Activated T-helper 2 cell treated with anti-CD3 and anti-CD28 coated beads, Interferon-gamma antibody, Interleukin-2, Interleukin-4, amounts not matched to agents 10 μg/mL and 5 μg/mL and 100 μg/mL, durations not matched to agents 14 hours and 24 hours and 36 hours (primary cell): Measurements from ENCODE around the gene CILP2. TPM values are rescaled to one million over a fixed set of nuclear protein-coding genes. Genes with fewer than 3 reads are reported as not detected.
A peak's percentile ranks its signal among the peaks of the same experiment; 100 is the strongest.

Experiments
- DNase-seq: peaks from one replicate; pipeline ENCODE4 v3.0.0; 2021; ENCODE audit warnings: low spot score
- H3K27ac Mint-ChIP-seq: one replicate; pipeline ENCODE4 v1.8.0; 2021; ENCODE audit warnings: mixed read lengths
- H3K27me3 Mint-ChIP-seq: one replicate; pipeline ENCODE4 v1.8.0; 2021; ENCODE audit warnings: low read depth, mixed read lengths
- H3K36me3 Mint-ChIP-seq: one replicate; pipeline ENCODE4 v1.8.0; 2021; ENCODE audit warnings: low read depth, mixed read lengths
- H3K4me1 Mint-ChIP-seq: one replicate; pipeline ENCODE4 v1.8.0; 2021; ENCODE audit warnings: low read depth, mixed read lengths
- H3K4me3 Mint-ChIP-seq: one replicate; pipeline ENCODE4 v1.8.0; 2021; ENCODE audit warnings: low read depth, mild to moderate bottlenecking, moderate library complexity, mixed read lengths
- H3K9me3 Mint-ChIP-seq: one replicate; pipeline ENCODE4 v1.8.0; 2021; ENCODE audit warnings: mixed read lengths
- intact Hi-C: fragments of 100-400 bp; cut with micrococcal nuclease; formaldehyde crosslinking; loops from one replicate; pipeline ENCODE4 v1.15.1; 2023
- total RNA-seq: library from RNA; stranded (reverse); gene quantifications from 2 replicates; pipeline ENCODE4 v1.2.3, GENCODE V29; 2022

CILP2 gene
- total RNA-seq, 1 donor from 2014 or later, result 0.14 TPM

- Mint-ChIP-seq H3K27me3 (no peaks in the 10 kb centered on the region), H3K9me3 (no peaks in the 10 kb centered on the region), H3K4me3 (no peak overlapping the region), H3K36me3 (peaks cover 29% of the 10 kb centered on the region), H3K4me1 (peaks cover 26% of the 10 kb centered on the region), H3K27ac (no peak overlapping the region)
- intact Hi-C loops, result no loop called here
- DNase-seq, result no peak
Observed at GRCh38 chr19:19584356-19584755, 46.3 kb downstream of the CILP2 start.

DNA sequence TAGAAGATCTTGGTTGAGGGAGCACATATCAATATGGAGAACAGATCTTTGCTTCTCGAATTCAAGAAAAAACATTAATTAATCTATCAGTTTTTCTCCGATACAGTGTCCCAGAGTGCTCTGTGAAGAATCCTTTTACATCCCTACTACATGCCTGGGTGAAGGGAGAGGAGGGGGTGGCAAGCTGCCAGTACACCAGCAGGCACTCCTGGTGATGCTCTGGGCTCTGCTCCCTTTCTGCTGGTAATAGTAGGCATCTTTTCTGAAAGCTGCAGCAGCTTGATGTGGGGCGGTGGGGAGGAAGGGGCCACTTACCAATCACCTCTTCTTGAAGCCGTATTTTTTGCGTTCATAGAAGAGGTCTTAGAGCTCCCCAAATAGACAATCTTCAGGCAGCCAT, 49.7 kb downstream of the CILP2 start:
- DNase-seq, result no peak
- peaks cover 47% of the 10 kb centered on the region for H3K36me3 Mint-ChIP-seq
- H3K9me3 Mint-ChIP-seq, result no peaks in the 10 kb centered on the region
- intact Hi-C loops, result loop anchor here (5.0 kb wide), 1 partner anchor 40 kb away; the partner anchor contains the start of gene LPAR2
- H3K27me3 Mint-ChIP-seq, result no peaks in the 10 kb centered on the region
- H3K4me3 Mint-ChIP-seq, result no peak overlapping the region
- peak overlapping the region; percentile 93 for H3K27ac Mint-ChIP-seq
- peaks cover 47% of the 10 kb centered on the region for H3K4me1 Mint-ChIP-seq

GRCh38 chr19:19588546-19588945, 50.5 kb downstream of the CILP2 start:
- H3K9me3 Mint-ChIP-seq, result no peaks in the 10 kb centered on the region
- peaks cover 51% of the 10 kb centered on the region for H3K36me3 Mint-ChIP-seq
- H3K4me1 Mint-ChIP-seq, result peaks cover 50% of the 10 kb centered on the region
- no peak for DNase-seq
- peak overlapping the region; percentile 93 for H3K27ac Mint-ChIP-seq
- H3K27me3 Mint-ChIP-seq, result no peaks in the 10 kb centered on the region
- intact Hi-C loops, result loop anchor here (5.0 kb wide), 1 partner anchor 39 kb away; the partner anchor contains the start of gene LPAR2
- H3K4me3 Mint-ChIP-seq, result peak overlapping the region; percentile 5

DNA sequence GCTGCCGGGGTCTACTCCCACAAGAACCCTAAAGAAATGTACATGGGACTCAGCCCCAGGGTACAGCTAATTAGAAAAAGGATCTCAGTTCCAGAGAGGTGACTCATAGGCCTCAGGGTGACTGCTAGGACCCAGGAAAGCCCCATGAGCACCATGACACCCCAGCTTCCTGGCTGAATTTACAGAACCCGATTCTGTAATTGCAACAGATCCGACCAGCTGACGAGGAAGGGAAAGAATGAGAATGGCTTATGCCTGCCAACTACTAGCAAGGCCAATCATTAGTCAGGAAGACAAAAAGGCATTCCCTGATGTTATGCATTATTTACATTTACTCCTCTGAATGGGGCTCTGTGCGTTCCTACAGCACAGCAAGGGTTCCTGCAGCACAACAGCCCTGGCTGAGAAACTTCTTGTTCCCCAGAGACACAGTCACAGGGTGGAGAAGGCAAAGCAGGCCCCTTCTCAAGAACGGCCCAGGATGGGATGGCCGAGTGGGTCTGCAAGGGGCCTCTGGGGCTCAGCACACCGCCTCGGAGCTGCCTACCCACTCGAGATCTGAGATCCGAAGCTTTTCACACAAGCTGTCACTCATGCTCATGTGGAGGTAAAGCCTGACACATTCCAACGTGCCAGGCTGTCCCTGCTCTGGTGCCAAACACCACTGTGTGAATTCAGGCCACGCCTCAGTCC, 53.2 kb downstream of the CILP2 start:
- Mint-ChIP-seq H3K27ac (peak overlapping the region; percentile 93), H3K27me3 (no peaks in the 10 kb centered on the region), H3K9me3 (no peaks in the 10 kb centered on the region), H3K36me3 (peaks cover 58% of the 10 kb centered on the region), H3K4me1 (peaks cover 57% of the 10 kb centered on the region), H3K4me3 (peak overlapping the region; percentile 51)
- intact Hi-C loops, result loop anchor here (2.0 kb wide), 2 partner anchors 14 to 186 kb away; no protein-coding TSS in a partner anchor
- DNase-seq, result peak; percentile 58

- peaks cover 64% of the 10 kb centered on the region for H3K4me1 Mint-ChIP-seq
- H3K27me3 Mint-ChIP-seq, result no peaks in the 10 kb centered on the region
- H3K27ac Mint-ChIP-seq, result peak overlapping the region; percentile 93
- intact Hi-C loops, result no loop called here
- no peak overlapping the region for H3K4me3 Mint-ChIP-seq
- H3K9me3 Mint-ChIP-seq, result no peaks in the 10 kb centered on the region
- DNase-seq, result no peak
- H3K36me3 Mint-ChIP-seq, result peaks cover 66% of the 10 kb centered on the region
Observed at GRCh38 chr19:19592690-19593089, 54.6 kb downstream of the CILP2 start.

DNA sequence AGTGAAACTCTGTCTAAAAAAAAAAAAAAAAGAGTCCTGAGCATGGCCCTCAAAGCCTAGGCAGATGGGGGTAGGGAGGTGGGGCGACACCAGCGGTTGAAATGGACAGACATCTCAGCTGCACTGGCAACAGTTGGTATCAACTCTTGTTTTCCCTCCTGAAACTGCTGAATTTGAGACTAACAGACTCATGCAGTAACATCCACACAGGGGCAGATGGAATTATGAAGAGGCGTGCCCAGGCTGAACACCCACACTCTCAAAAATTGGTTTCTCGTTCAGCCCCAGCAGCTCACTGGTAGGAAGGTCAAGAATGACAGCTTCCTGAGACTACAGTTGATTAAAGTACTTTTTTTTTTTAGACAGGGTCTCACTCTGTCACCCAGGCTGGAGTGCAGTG, 56.3 kb downstream of the CILP2 start:
- peak overlapping the region; percentile 93 for H3K27ac Mint-ChIP-seq
- intact Hi-C loops, result no loop called here
- peaks cover 59% of the 10 kb centered on the region for H3K36me3 Mint-ChIP-seq
- H3K9me3 Mint-ChIP-seq, result no peaks in the 10 kb centered on the region
- H3K4me1 Mint-ChIP-seq, result peaks cover 64% of the 10 kb centered on the region
- no peak for DNase-seq
- H3K27me3 Mint-ChIP-seq, result no peaks in the 10 kb centered on the region
- H3K4me3 Mint-ChIP-seq, result no peak overlapping the region

DNA sequence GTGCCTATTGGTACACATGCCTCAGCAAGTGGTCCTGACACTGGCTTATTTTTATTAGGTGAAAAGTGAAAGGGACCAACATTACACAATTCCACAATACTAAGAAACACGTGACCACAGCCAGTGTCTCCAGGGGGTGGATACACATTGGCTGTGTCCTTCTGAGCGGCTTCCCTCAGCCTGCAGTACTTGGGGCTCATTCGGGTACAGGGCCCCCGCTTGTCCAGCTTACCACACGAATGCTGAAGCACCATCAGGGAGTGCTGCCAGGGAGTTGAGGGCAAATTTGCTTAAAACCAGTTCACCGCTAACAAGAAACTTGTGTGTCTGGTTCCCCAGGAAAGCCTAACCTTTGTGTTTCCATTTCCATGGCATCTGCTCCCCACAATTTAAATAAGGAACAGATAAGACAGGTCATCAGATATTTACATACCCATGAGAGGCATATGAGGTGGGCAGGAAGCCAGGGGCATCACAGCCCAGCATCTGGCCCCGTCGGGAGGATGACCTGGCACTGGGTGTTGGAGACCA, 57.2 kb downstream of the CILP2 start:
- intact Hi-C loops, result loop anchor here (5.0 kb wide), 1 partner anchor 208 kb away; no protein-coding TSS in a partner anchor
- no peak for DNase-seq
- no peak overlapping the region for H3K4me3 Mint-ChIP-seq
- peak overlapping the region; percentile 74 for H3K27ac Mint-ChIP-seq
- no peaks in the 10 kb centered on the region for H3K27me3 Mint-ChIP-seq
- H3K9me3 Mint-ChIP-seq, result no peaks in the 10 kb centered on the region
- peaks cover 59% of the 10 kb centered on the region for H3K4me1 Mint-ChIP-seq
- H3K36me3 Mint-ChIP-seq, result peaks cover 54% of the 10 kb centered on the region

Other genes starting within 250 kb of the CILP2 start
- gene SUGP1, start 217.8 kb upstream of the CILP2 start, total RNA-seq, result 67.6 and 73.4 TPM in 2 replicates
- 55.3 and 60.3 TPM in 2 replicates for gene MAU2, start 217.4 kb upstream of the CILP2 start, total RNA-seq
- gene GATAD2A, start 132.6 kb upstream of the CILP2 start, total RNA-seq, result 125 and 128 TPM in 2 replicates
- gene TSSK6, start 22.7 kb upstream of the CILP2 start, total RNA-seq, result 2.6 and 2.9 TPM in 2 replicates
- gene NDUFA13, start 22.0 kb upstream of the CILP2 start, total RNA-seq, result 381 and 393 TPM in 2 replicates
- 9.0 and 9.7 TPM in 2 replicates for gene YJEFN3, start 9.4 kb upstream of the CILP2 start, total RNA-seq
- gene PBX4, start 80.4 kb downstream of the CILP2 start, total RNA-seq, result 23.4 and 24.8 TPM in 2 replicates
- gene LPAR2, start 90.0 kb downstream of the CILP2 start, total RNA-seq, result 28.9 and 29.8 TPM in 2 replicates
- 66.0 and 67.5 TPM in 2 replicates for gene GMIP, start 105.4 kb downstream of the CILP2 start, total RNA-seq
- gene ATP13A1, start 125.4 kb downstream of the CILP2 start, total RNA-seq, result 71.6 and 74.8 TPM in 2 replicates
- 31.8 and 32.1 TPM in 2 replicates for gene ZNF101, start 130.6 kb downstream of the CILP2 start, total RNA-seq
- gene ZNF14, start 194.8 kb downstream of the CILP2 start, total RNA-seq, result 4.2 and 4.6 TPM in 2 replicates